Endothelial cell (in vitro differentiated cells): ENCODE data around the gene MED17. TPM values are rescaled to one million over a fixed set of nuclear protein-coding genes. Genes with fewer than 3 reads are reported as not detected.

Experiments used
- DNase-seq: peaks from one replicate; pipeline ENCODE4 v3.0.0; 2021; ENCODE audit warnings: low spot score
- H3K27ac Mint-ChIP-seq: one replicate; pipeline ENCODE4 v1.8.0; 2021; ENCODE audit warnings: mixed read lengths, inconsistent platforms; ENCODE audit not compliant: unreplicated experiment
- H3K27me3 Mint-ChIP-seq: one replicate; pipeline ENCODE4 v1.8.0; 2021; ENCODE audit warnings: mild to moderate bottlenecking, moderate library complexity, mixed read lengths, inconsistent platforms; ENCODE audit not compliant: unreplicated experiment
- H3K36me3 Mint-ChIP-seq: one replicate; pipeline ENCODE4 v1.8.0; 2021; ENCODE audit warnings: mild to moderate bottlenecking, low read depth, mixed read lengths, inconsistent platforms; ENCODE audit not compliant: unreplicated experiment
- H3K4me1 Mint-ChIP-seq: one replicate; pipeline ENCODE4 v1.8.0; 2021; ENCODE audit warnings: mild to moderate bottlenecking, mixed read lengths, inconsistent platforms; ENCODE audit not compliant: unreplicated experiment
- H3K4me3 Mint-ChIP-seq: one replicate; pipeline ENCODE4 v1.8.0; 2021; ENCODE audit warnings: mild to moderate bottlenecking, mixed read lengths, inconsistent platforms; ENCODE audit not compliant: unreplicated experiment
- H3K9me3 Mint-ChIP-seq: one replicate; pipeline ENCODE4 v1.8.0; 2021; ENCODE audit warnings: mixed read lengths, inconsistent platforms; ENCODE audit not compliant: unreplicated experiment
- total RNA-seq: library from RNA; stranded (reverse); fragmentation: NEBNext Ultra II Directional; extraction: Animal tissue kit (Norgen Biotek cat#: 25700); gene quantifications from one replicate; pipeline ENCODE4 v1.2.1, GENCODE V29; 2021; ENCODE audit not compliant: unreplicated experiment
- TF ChIP-seq, protein P1 (sequence below): fragments of 200-600 bp; sonication (generic); IDR thresholded peaks from one replicate; pipeline ENCODE4 v1.5.0; 2021; ENCODE audit warnings: antibody characterized with exemption; ENCODE audit not compliant: unreplicated experiment

MED17 gene
- total RNA-seq, 1 donor from 2014 or later, result 38.7 TPM

DNA sequence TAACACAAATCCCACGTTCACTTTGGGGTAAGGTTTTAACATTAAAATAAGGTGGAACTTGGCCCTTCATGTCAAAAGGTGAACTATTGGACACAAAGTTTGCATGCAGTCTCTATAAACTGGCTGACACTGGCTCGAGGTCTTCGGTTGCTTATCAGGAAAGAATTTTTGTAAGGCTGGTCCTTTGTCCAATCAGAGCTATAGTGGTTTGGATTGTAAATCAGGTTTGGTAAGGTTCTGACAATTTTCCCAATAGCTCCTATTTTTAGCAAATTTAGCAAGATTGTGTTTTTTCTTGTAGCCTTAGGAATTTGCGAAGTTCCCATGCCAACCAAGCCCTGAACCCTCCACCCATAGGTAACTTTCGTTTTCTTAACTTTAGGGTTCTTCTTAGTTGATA is 17.6 kb upstream of the MED17 start:
- H3K27ac Mint-ChIP-seq, result no peak overlapping the region
- TF ChIP-seq, protein P1, sequence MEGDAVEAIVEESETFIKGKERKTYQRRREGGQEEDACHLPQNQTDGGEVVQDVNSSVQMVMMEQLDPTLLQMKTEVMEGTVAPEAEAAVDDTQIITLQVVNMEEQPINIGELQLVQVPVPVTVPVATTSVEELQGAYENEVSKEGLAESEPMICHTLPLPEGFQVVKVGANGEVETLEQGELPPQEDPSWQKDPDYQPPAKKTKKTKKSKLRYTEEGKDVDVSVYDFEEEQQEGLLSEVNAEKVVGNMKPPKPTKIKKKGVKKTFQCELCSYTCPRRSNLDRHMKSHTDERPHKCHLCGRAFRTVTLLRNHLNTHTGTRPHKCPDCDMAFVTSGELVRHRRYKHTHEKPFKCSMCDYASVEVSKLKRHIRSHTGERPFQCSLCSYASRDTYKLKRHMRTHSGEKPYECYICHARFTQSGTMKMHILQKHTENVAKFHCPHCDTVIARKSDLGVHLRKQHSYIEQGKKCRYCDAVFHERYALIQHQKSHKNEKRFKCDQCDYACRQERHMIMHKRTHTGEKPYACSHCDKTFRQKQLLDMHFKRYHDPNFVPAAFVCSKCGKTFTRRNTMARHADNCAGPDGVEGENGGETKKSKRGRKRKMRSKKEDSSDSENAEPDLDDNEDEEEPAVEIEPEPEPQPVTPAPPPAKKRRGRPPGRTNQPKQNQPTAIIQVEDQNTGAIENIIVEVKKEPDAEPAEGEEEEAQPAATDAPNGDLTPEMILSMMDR, result no peak

DNA sequence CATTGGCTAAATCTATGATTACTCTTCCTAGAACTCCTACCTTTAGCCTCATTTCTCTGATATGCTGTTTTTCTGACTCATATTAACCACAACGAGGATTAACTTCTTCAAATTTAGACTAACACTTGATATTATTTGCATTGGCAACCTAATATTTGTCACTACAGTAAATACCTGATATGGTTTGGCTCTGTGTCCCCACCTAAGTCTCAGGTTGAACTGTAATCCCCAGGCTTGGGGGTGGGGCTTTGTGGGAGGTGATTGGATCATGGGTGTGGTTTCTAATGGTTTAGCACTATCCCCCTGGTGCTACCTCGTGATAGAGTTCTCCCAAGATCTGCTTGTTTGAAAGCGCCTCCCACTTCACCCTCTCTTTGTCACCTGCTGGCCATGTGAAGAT is 17.1 kb upstream of the MED17 start:
- peaks cover 2% of the 10 kb centered on the region for H3K27me3 Mint-ChIP-seq
- H3K4me1 Mint-ChIP-seq, result peaks cover 16% of the 10 kb centered on the region
- no peak for DNase-seq

More for the DNA sequence above, 17.6 kb upstream of the MED17 start:
- no peaks in the 10 kb centered on the region for H3K9me3 Mint-ChIP-seq
- peaks cover 17% of the 10 kb centered on the region for H3K36me3 Mint-ChIP-seq
- H3K27me3 Mint-ChIP-seq, result peaks cover 2% of the 10 kb centered on the region
- no peak overlapping the region for H3K4me3 Mint-ChIP-seq
- DNase-seq, result no peak
- peaks cover 16% of the 10 kb centered on the region for H3K4me1 Mint-ChIP-seq

DNA sequence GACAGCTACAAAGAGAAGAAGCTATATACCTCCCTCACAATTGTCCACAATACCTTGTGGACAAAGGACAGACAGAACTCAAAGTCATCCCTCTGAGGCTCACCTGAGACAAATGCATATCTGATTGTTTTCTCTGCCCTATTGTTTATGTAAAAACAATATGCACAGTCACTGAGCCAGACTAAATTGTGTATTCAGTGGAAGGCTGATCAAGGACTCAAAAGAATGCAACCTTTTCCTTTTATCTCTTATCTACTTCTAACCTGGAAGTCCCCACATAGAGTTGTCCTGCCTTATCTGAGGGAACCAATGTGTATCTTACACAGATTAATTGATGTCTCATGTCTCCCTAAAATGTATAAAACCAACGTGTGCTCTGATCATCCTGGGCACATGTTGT is 13.9 kb upstream of the MED17 start:
- TF ChIP-seq, protein P1, result no peak
- Mint-ChIP-seq H3K4me1 (peaks cover 16% of the 10 kb centered on the region), H3K27ac (no peak overlapping the region)

More for the DNA sequence above, 17.1 kb upstream of the MED17 start:
- H3K27ac Mint-ChIP-seq, result no peak overlapping the region
- peaks cover 21% of the 10 kb centered on the region for H3K36me3 Mint-ChIP-seq
- H3K4me3 Mint-ChIP-seq, result no peak overlapping the region
- TF ChIP-seq, protein P1, result no peak
- peaks cover 4% of the 10 kb centered on the region for H3K9me3 Mint-ChIP-seq

DNA sequence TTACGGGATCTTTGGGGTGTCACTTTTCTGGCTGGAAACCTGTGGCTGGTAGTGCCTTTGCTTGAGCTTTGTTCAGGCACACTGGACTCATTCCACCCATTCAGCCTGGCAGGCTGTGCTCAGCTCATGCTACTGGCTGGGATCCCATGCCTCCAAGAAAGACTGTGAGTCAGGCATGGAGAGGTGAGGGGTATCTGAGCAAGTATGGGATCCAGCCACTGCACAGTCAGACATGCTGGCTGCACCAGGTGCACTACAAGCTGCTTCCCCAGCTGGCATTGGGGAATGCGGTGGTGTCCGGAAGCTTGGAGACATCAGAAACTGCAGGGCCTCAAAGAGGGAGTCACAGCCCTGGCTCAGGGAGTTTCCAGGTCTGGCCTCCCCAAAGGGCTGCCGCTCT is 12.0 kb upstream of the MED17 start:
- no peak overlapping the region for H3K4me3 Mint-ChIP-seq
- H3K36me3 Mint-ChIP-seq, result peaks cover 16% of the 10 kb centered on the region
- peaks cover 16% of the 10 kb centered on the region for H3K4me1 Mint-ChIP-seq
- TF ChIP-seq, protein P1, result no peak
- H3K27me3 Mint-ChIP-seq, result peaks cover 5% of the 10 kb centered on the region
- peaks cover 6% of the 10 kb centered on the region for H3K9me3 Mint-ChIP-seq
- DNase-seq, result no peak
- no peak overlapping the region for H3K27ac Mint-ChIP-seq

More for the DNA sequence above, 13.9 kb upstream of the MED17 start:
- DNase-seq, result no peak
- Mint-ChIP-seq H3K4me3 (no peak overlapping the region), H3K27me3 (peaks cover 5% of the 10 kb centered on the region), H3K36me3 (peaks cover 19% of the 10 kb centered on the region), H3K9me3 (peaks cover 6% of the 10 kb centered on the region)

DNA sequence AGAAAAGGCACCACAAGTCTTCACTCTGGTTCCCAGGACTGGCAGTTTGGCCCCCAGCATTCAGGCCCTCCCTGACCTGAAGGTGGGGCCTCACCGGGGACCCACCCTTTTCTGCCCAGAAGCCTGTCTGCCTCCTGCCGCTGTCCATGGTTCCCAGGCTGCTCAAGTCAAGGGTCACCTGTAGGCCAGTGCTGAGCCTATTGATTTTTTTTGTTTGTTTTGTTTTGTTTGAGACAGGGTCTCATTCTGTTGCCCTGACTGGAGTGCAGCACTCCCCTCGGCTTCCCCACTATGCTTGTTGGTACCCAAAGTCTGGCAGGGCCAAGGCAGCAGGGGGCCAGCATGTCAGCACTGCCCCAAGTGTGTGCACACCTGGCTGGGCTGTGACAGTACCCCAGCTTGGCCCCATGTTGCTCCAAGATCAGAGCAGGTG is 11.0 kb upstream of the MED17 start:
- TF ChIP-seq, protein P1, result no peak
- peaks cover 8% of the 10 kb centered on the region for H3K27me3 Mint-ChIP-seq
- H3K36me3 Mint-ChIP-seq, result peaks cover 14% of the 10 kb centered on the region
- H3K4me3 Mint-ChIP-seq, result no peak overlapping the region
- H3K27ac Mint-ChIP-seq, result no peak overlapping the region
- H3K9me3 Mint-ChIP-seq, result peaks cover 6% of the 10 kb centered on the region
- no peak for DNase-seq
- H3K4me1 Mint-ChIP-seq, result peaks cover 16% of the 10 kb centered on the region
